ENCODE measurements around the gene FAM193B. TPM values are rescaled to one million over a fixed set of nuclear protein-coding genes. Genes with fewer than 3 reads are reported as not detected.
A peak's percentile ranks its signal among the peaks of the same experiment; 100 is the strongest.

FAM193B gene
- total RNA-seq, 1 donor from 2014 or later = 79.1 TPM

- TF ChIP-seq, protein P1, sequence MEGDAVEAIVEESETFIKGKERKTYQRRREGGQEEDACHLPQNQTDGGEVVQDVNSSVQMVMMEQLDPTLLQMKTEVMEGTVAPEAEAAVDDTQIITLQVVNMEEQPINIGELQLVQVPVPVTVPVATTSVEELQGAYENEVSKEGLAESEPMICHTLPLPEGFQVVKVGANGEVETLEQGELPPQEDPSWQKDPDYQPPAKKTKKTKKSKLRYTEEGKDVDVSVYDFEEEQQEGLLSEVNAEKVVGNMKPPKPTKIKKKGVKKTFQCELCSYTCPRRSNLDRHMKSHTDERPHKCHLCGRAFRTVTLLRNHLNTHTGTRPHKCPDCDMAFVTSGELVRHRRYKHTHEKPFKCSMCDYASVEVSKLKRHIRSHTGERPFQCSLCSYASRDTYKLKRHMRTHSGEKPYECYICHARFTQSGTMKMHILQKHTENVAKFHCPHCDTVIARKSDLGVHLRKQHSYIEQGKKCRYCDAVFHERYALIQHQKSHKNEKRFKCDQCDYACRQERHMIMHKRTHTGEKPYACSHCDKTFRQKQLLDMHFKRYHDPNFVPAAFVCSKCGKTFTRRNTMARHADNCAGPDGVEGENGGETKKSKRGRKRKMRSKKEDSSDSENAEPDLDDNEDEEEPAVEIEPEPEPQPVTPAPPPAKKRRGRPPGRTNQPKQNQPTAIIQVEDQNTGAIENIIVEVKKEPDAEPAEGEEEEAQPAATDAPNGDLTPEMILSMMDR (IDR thresholded peaks at IDR 0.05) = no peak
- Mint-ChIP-seq H3K27ac (ENCODE audit: unreplicated experiment) (peak overlapping the region; percentile 100), H3K36me3 (ENCODE audit: low read depth) (peaks cover 22% of the 10 kb centered on the region), H3K4me1 (ENCODE audit: low read depth) (peaks cover 33% of the 10 kb centered on the region), H3K27me3 (ENCODE audit: low read depth) (peaks cover 23% of the 10 kb centered on the region), H3K9me3 (ENCODE audit: low read depth) (no peaks in the 10 kb centered on the region), H3K4me3 (ENCODE audit: unreplicated experiment) (peak overlapping the region; percentile 100)
- DNase-seq (ENCODE audit: low spot score) = no peak
Observed at GRCh38 chr5:177592905-177593304, 38.5 kb upstream of the FAM193B start.

- peak; percentile 95 for DNase-seq (ENCODE audit: low spot score)
- H3K36me3 Mint-ChIP-seq (ENCODE audit: low read depth) = peaks cover 22% of the 10 kb centered on the region
- no peaks in the 10 kb centered on the region for H3K9me3 Mint-ChIP-seq (ENCODE audit: low read depth)
- TF ChIP-seq, protein P1 (IDR thresholded peaks at IDR 0.05) = peak; percentile 26
- peaks cover 33% of the 10 kb centered on the region for H3K4me1 Mint-ChIP-seq (ENCODE audit: low read depth)
- H3K4me3 Mint-ChIP-seq (ENCODE audit: unreplicated experiment) = peak within 1 kb of the TSS; percentile 100
- H3K27ac Mint-ChIP-seq (ENCODE audit: unreplicated experiment) = peak within 1 kb of the TSS; percentile 100
- peaks cover 23% of the 10 kb centered on the region for H3K27me3 Mint-ChIP-seq (ENCODE audit: low read depth)
Observed at GRCh38 chr5:177592010-177592834, 37.9 kb upstream of the FAM193B start, which contains the start of gene TMED9. Gene TMED9 (plus strand): TSS chr5:177592203. CDS start chr5:177592215, 12 bp downstream.

DNA sequence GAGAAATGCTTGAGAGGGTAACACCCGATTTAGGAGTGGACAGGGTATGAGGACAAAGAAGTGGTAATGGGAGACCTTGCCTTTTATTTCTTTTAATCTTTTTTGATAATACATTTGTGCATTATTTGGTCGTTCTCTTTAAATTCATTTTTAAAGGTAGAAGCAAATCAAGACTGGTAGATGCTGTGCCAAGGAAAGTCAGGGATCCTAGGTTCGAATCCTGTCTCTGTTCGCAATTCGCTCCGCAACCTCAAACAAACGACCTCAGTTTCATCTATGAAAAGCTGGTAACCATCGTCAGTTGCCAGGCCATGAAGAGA lies 37.3 kb upstream of the FAM193B start:
- H3K36me3 Mint-ChIP-seq (ENCODE audit: low read depth) = peaks cover 22% of the 10 kb centered on the region

GRCh38 chr5:177590406-177590805 lies 36.0 kb upstream of the FAM193B start:
- H3K27ac Mint-ChIP-seq (ENCODE audit: unreplicated experiment) = no peak overlapping the region
- DNase-seq (ENCODE audit: low spot score) = no peak
- TF ChIP-seq, protein P1 (IDR thresholded peaks at IDR 0.05) = no peak
- peaks cover 25% of the 10 kb centered on the region for H3K4me1 Mint-ChIP-seq (ENCODE audit: low read depth)
- no peak overlapping the region for H3K4me3 Mint-ChIP-seq (ENCODE audit: unreplicated experiment)
- H3K36me3 Mint-ChIP-seq (ENCODE audit: low read depth) = peaks cover 15% of the 10 kb centered on the region
- no peaks in the 10 kb centered on the region for H3K9me3 Mint-ChIP-seq (ENCODE audit: low read depth)
- peaks cover 31% of the 10 kb centered on the region for H3K27me3 Mint-ChIP-seq (ENCODE audit: low read depth)

More for the DNA sequence above, 37.3 kb upstream of the FAM193B start:
- H3K9me3 Mint-ChIP-seq (ENCODE audit: low read depth) = no peaks in the 10 kb centered on the region
- no peak for DNase-seq (ENCODE audit: low spot score)
- peak overlapping the region; percentile 100 for H3K4me3 Mint-ChIP-seq (ENCODE audit: unreplicated experiment)
- peaks cover 23% of the 10 kb centered on the region for H3K27me3 Mint-ChIP-seq (ENCODE audit: low read depth)
- peaks cover 33% of the 10 kb centered on the region for H3K4me1 Mint-ChIP-seq (ENCODE audit: low read depth)
- TF ChIP-seq, protein P1 (IDR thresholded peaks at IDR 0.05) = no peak
- peak overlapping the region; percentile 100 for H3K27ac Mint-ChIP-seq (ENCODE audit: unreplicated experiment)

GRCh38 chr5:177588413-177588909 lies 34.1 kb upstream of the FAM193B start:
- H3K27me3 Mint-ChIP-seq (ENCODE audit: low read depth) = peaks cover 46% of the 10 kb centered on the region
- TF ChIP-seq, protein P1 (IDR thresholded peaks at IDR 0.05) = no peak
- DNase-seq (ENCODE audit: low spot score) = peak; percentile 34
- no peak overlapping the region for H3K27ac Mint-ChIP-seq (ENCODE audit: unreplicated experiment)
- H3K4me1 Mint-ChIP-seq (ENCODE audit: low read depth) = peaks cover 13% of the 10 kb centered on the region
- H3K36me3 Mint-ChIP-seq (ENCODE audit: low read depth) = peaks cover 4% of the 10 kb centered on the region
- H3K9me3 Mint-ChIP-seq (ENCODE audit: low read depth) = no peaks in the 10 kb centered on the region
- no peak overlapping the region for H3K4me3 Mint-ChIP-seq (ENCODE audit: unreplicated experiment)
